HL-60 (cell line): ENCODE data around the gene ULK1.

ENCODE experiments used
- DNase-seq, 2 experiments: peaks; one replicate each; pipeline ENCODE4 v3.0.0-alpha.2; 2010 to 2020; ENCODE audit warnings: low read depth in 1 of 2, low spot score in 1 of 2
- H3K27ac ChIP-seq: fragments of 250-450 bp; sonication (Bioruptor Pico); replicated peaks from 2 replicates; pipeline ENCODE4 v1.5.1; 2020; ENCODE audit warnings: mild to moderate bottlenecking, moderate library complexity
- H3K27me3 ChIP-seq: fragments of 250-450 bp; sonication (Bioruptor Pico); 2 replicates; pipeline ENCODE4 v1.5.1; 2021; ENCODE audit warnings: mild to moderate bottlenecking, moderate library complexity; ENCODE audit not compliant: insufficient read depth, poor library complexity, severe bottlenecking
- H3K4me3 ChIP-seq: replicated peaks from 2 replicates; pipeline ENCODE4 v1.5.1; 2011; ENCODE audit warnings: mild to moderate bottlenecking, control low read depth, low read length; ENCODE audit not compliant: insufficient read depth
- CTCF ChIP-seq: IDR thresholded peaks from one replicate; pipeline ENCODE4 v1.5.1; 2011; ENCODE audit warnings: low read length, control low read depth, inconsistent platforms; ENCODE audit not compliant: insufficient read depth
- GABPA ChIP-seq: IDR thresholded peaks from 2 replicates; pipeline ENCODE4 v1.6.1; 2012; ENCODE audit warnings: low read depth
- POLR2AphosphoS5 ChIP-seq: IDR thresholded peaks from 2 replicates; pipeline ENCODE4 v1.6.1; 2012; ENCODE audit warnings: low read depth
- REST ChIP-seq: IDR thresholded peaks from 2 replicates; pipeline ENCODE4 v1.6.1; 2012; ENCODE audit warnings: low read depth; ENCODE audit not compliant: insufficient replicate concordance
- SPI1 ChIP-seq: IDR thresholded peaks from 2 replicates; pipeline ENCODE4 v1.6.1; 2012; ENCODE audit warnings: low read depth, mild to moderate bottlenecking, borderline replicate concordance

Gene ULK1

DNA sequence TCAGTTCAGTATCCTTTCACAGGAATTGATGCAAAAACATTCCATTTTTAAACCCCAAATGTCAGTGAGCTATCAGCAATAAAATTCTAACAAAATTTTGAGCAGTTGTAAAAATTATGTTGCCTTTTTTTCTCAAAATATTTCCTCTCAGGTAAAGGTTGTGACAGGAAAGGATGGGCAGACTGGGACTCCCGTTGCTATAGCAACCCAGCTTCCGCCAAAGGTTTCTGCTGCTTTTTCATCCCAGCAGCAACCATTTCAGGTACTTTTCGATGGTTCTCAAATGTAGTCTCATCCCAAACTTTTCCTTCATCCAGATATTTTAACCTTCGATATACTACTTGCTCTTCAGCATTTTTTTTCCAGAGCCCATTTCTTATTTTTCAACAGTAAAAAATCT is 69.0 kb downstream of the ULK1 start:
- Histone ChIP-seq H3K4me3 (no peak overlapping the region), H3K27ac (no peak overlapping the region), H3K27me3 (no peaks in the 10 kb centered on the region)
- no peak for TF ChIP-seq SPI1
- no peak for TF ChIP-seq REST
- no peak for TF ChIP-seq POLR2AphosphoS5
- no peak for TF ChIP-seq GABPA
- TF ChIP-seq CTCF, result no peak
- DNase-seq, result no peak

GRCh38 chr12:131965073-131965472 is 70.7 kb downstream of the ULK1 start:
- no peak for DNase-seq
- Histone ChIP-seq H3K4me3 (no peak overlapping the region), H3K27me3 (no peaks in the 10 kb centered on the region), H3K27ac (no peak overlapping the region)
- TF ChIP-seq CTCF (no peak), GABPA (no peak), REST (no peak), SPI1 (no peak), POLR2AphosphoS5 (no peak)

GRCh38 chr12:131971226-131971625 is 76.8 kb downstream of the ULK1 start:
- H3K4me3 ChIP-seq, result no peak overlapping the region

More at GRCh38 chr12:131971226-131971625, 76.8 kb downstream of the ULK1 start:
- no peak for TF ChIP-seq SPI1
- no peak for TF ChIP-seq GABPA
- TF ChIP-seq POLR2AphosphoS5, result no peak
- TF ChIP-seq CTCF, result no peak
- no peak for TF ChIP-seq REST
- DNase-seq, result no peak
- H3K27me3 ChIP-seq, result no peaks in the 10 kb centered on the region
- H3K27ac ChIP-seq, result no peak overlapping the region
